Measurements from ENCODE around the gene NOP9. TPM values are rescaled to one million over a fixed set of nuclear protein-coding genes. Genes with fewer than 3 reads are reported as not detected.

The NOP9 gene
- total RNA-seq, 1 donor from 2014 or later, result 21.4 TPM

DNA sequence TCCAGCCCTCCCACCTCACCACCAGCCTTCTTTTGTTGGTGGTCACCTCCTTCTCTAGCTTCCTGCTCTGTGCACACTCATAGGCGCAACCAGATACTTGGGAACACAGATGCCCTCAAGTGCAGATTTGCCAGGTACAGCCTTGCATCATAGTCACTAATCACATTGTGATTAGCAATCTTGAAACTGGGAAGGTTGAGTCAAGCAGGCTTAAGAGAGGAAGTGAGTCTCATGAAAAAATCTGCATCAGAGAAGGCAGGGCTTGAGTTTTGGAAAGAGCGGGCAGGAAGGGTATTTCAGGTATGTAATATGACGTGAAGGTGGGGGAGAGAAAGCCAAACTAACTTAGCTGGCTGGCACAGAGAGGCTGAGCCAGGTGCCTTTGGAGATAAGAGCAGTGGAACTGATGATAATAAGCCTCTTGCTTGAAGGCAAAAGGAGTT lies 25.5 kb upstream of the NOP9 start:
- Histone ChIP-seq H3K4me1 (peaks cover 44% of the 10 kb centered on the region), H3K27me3 (no peaks in the 10 kb centered on the region), H3K4me3 (no peak overlapping the region), H3K9me3 (no peaks in the 10 kb centered on the region), H3K36me3 (peaks cover 7% of the 10 kb centered on the region), H3K27ac (peak overlapping the region; percentile 100)
- intact Hi-C loops (cut with DNase I), result no loop called here
- TF ChIP-seq, protein P1, sequence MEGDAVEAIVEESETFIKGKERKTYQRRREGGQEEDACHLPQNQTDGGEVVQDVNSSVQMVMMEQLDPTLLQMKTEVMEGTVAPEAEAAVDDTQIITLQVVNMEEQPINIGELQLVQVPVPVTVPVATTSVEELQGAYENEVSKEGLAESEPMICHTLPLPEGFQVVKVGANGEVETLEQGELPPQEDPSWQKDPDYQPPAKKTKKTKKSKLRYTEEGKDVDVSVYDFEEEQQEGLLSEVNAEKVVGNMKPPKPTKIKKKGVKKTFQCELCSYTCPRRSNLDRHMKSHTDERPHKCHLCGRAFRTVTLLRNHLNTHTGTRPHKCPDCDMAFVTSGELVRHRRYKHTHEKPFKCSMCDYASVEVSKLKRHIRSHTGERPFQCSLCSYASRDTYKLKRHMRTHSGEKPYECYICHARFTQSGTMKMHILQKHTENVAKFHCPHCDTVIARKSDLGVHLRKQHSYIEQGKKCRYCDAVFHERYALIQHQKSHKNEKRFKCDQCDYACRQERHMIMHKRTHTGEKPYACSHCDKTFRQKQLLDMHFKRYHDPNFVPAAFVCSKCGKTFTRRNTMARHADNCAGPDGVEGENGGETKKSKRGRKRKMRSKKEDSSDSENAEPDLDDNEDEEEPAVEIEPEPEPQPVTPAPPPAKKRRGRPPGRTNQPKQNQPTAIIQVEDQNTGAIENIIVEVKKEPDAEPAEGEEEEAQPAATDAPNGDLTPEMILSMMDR (IDR thresholded peaks at IDR 0.05), result no peak
- no peak for DNase-seq
- ATAC-seq, result peak; percentile 63

GRCh38 chr14:24277071-24277470 lies 22.6 kb upstream of the NOP9 start:
- Histone ChIP-seq H3K9me3 (no peaks in the 10 kb centered on the region), H3K4me3 (no peak overlapping the region), H3K27me3 (no peaks in the 10 kb centered on the region), H3K4me1 (peaks cover 43% of the 10 kb centered on the region), H3K27ac (peak overlapping the region; percentile 42), H3K36me3 (no peaks in the 10 kb centered on the region)
- ATAC-seq (no peak), DNase-seq (no peak)
- intact Hi-C loops (cut with DNase I), result no loop called here
- TF ChIP-seq, protein P1 (IDR thresholded peaks at IDR 0.05), result no peak

DNA sequence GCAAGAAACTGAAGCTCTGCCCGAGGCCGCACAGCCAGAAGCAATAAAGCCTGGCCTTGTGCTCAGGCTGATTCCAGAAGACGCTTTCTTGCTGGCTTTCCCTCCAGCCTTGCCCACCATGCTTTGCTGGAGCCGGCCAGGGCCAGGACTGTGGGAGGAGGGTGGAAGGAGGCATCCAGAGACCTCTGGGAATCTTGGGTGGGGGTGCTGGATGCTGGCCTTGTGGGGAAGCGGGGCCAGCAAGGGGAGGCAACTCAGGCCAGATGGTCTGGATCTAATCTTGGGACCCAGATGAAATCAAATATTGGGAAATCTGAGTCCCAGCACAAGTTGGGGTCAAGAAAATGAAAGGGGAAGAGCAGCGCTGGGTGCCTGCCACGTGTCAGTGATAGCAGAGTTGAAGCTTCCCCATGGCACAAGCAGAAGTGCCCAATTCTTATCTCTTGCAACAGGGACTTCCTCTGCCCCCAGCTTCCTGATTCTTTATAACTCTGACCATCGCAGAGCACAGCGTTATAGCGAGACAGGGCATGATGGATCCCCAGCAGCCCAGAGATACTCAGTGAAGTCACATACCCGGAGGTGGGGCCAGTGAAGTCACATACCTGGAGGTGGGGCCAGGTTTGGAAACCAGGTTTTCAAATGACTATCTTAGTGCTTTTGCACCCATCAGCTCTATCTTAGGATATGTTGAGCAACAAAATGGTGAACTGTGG lies 21.9 kb upstream of the NOP9 start:
- intact Hi-C loops (cut with DNase I), result no loop called here
- Histone ChIP-seq H3K4me3 (no peak overlapping the region), H3K4me1 (peaks cover 36% of the 10 kb centered on the region), H3K36me3 (no peaks in the 10 kb centered on the region), H3K27me3 (no peaks in the 10 kb centered on the region), H3K9me3 (no peaks in the 10 kb centered on the region), H3K27ac (peak overlapping the region; percentile 42)
- TF ChIP-seq, protein P1 (IDR thresholded peaks at IDR 0.05), result no peak
- ATAC-seq (peak; percentile 60), DNase-seq (no peak)

GRCh38 chr14:24278424-24278823 lies 21.2 kb upstream of the NOP9 start:
- no peak overlapping the region for H3K27ac ChIP-seq

GRCh38 chr14:24279301-24280186 lies 20.1 kb upstream of the NOP9 start:
- Histone ChIP-seq H3K4me1 (peaks cover 21% of the 10 kb centered on the region), H3K9me3 (no peaks in the 10 kb centered on the region), H3K27ac (no peak overlapping the region), H3K4me3 (no peak overlapping the region), H3K36me3 (no peaks in the 10 kb centered on the region), H3K27me3 (no peaks in the 10 kb centered on the region)
- DNase-seq, result no peak
- ATAC-seq, result peak; percentile 21
- TF ChIP-seq, protein P1 (IDR thresholded peaks at IDR 0.05), result peak; percentile 18
- intact Hi-C loops (cut with DNase I), result no loop called here

More at GRCh38 chr14:24278424-24278823, 21.2 kb upstream of the NOP9 start:
- no peak for ATAC-seq
- TF ChIP-seq, protein P1 (IDR thresholded peaks at IDR 0.05), result no peak
- Histone ChIP-seq H3K27me3 (no peaks in the 10 kb centered on the region), H3K36me3 (no peaks in the 10 kb centered on the region), H3K9me3 (no peaks in the 10 kb centered on the region), H3K4me1 (peaks cover 30% of the 10 kb centered on the region), H3K4me3 (no peak overlapping the region)
- DNase-seq, result no peak
- intact Hi-C loops (cut with DNase I), result no loop called here
